GM21717 (cell line): ENCODE data around the gene SCARB2.

Experiments
- ATAC-seq: cut with Tn5 transposase; IDR thresholded peaks from one replicate; pipeline ENCODE4 v1.9.1; 2021; ENCODE audit warnings: mild to moderate bottlenecking, moderate library complexity; ENCODE audit not compliant: unreplicated experiment

Gene SCARB2

GRCh38 chr4:76232681-76233080 is 19.1 kb upstream of the SCARB2 start:
- no peak for ATAC-seq

GRCh38 chr4:76226418-76226817 is 12.8 kb upstream of the SCARB2 start:
- no peak for ATAC-seq

DNA sequence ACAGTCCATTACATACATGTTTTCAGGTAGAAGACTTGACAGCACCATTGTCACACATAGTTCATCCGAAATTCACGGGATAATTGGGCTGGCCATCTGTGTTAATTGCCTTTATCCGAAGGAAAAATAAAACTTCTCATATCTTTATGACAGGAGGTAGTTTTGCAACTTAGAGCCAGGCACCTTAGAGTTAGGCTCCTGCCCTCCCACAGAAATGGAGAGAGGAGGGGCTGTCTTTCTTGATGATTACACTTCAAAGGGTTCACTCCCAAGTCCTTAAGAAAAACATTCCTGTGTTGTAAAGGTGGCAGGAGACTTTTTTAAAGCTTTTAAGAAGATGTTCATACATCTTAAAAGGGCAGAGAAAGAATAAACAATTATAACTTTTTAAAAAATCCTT is 10.5 kb upstream of the SCARB2 start:
- no peak for ATAC-seq

- ATAC-seq: no peak
Measured at GRCh38 chr4:76219299-76220055, 5.9 kb upstream of the SCARB2 start.

- no peak for ATAC-seq
Measured at GRCh38 chr4:76216975-76217814, 3.6 kb upstream of the SCARB2 start.

GRCh38 chr4:76216524-76216923 is 2.9 kb upstream of the SCARB2 start:
- no peak for ATAC-seq

- ATAC-seq: no peak
Measured at GRCh38 chr4:76215077-76215476, 1.5 kb upstream of the SCARB2 start.

DNA sequence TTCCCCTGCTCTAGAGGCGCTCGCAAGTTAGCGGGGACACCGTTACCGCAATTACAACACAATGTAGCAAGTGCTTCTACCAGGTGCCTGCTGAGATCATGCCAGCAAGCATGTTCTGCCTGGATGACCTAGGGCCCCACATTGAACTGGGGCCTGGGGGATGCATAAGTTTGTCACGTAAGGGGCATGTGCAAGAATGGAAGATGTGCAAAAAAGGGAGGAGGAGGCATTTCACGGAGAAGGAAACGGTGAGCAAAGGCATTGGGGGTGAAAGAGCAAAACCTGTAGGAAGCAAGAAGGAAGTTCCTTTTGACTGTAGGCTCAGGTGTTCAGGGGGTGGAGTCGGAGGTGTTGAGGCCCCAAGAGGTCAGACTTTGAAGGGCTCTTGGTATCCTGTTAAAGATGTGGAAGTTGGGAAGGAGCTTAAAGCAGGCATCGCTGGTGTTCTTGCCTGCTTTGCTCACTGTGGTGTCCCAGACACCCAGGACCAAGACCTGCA is 602 bp upstream of the SCARB2 start:
- peak; percentile 7 for ATAC-seq

DNA sequence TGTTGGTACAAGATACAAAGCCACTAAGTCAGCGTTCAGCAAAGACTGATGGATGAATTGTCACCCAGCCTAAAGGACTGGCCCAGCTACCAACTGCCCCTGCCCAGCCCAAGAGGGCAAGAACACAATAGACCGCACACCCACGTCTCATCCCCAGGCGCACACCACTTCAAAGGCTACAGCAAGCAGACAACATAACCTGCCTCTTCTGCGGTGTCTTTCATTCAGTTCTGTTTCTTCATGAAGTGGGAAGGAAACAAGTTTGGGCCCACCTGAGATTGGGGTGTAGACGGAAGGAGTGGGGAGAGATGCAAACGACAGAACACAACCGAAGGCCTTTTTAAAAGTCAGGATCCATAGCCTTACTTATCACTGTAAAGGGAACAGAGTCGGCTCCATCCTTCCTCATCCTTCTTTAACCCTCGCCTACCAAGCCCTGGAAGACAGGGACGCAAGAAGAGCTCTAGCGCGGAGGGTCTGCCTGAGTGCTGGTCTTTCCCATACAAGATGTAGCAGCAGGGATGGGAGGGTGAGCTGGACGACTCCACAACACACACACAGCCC is 691 bp downstream of the SCARB2 start:
- ATAC-seq: no peak

GRCh38 chr4:76211769-76212708 is 1.6 kb downstream of the SCARB2 start:
- ATAC-seq: no peak

DNA sequence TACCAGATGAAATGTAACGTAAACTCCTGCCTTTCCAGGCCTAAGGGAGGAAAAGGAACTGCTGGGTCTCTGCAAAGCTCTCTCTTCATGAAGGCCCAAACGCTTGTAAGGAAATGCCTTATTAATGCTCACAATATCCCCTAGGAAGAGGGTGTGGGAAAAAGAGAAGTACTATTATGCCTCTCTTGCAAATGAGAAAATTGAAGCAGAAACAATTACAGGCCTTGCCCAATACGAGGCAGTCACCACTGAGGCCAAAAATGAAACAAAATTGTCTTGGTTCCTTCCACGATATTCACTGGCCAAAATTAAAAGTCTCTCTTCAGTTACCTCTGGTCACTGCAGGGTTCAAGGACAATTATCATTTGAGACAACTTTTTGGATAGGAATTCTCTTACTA is 3.2 kb downstream of the SCARB2 start:
- ATAC-seq: no peak

DNA sequence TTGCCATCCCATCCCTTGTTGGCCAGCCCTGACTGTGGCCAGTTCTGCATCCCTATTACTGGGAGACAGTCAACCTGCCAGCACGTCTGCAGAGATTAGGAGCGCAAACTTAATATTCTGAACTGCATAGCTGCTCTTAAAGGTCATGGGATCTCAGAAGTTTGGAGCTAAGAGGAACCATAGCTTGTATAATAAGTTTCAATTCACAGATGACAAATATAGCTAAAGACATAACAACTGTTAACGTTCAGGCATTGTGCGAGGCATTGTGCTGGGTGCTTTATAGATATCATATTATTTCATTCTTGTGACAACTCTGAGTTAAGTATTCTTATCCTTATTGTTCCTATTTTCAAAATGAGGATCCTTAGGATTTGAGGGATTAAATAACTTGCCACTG is 3.7 kb downstream of the SCARB2 start:
- no peak for ATAC-seq

DNA sequence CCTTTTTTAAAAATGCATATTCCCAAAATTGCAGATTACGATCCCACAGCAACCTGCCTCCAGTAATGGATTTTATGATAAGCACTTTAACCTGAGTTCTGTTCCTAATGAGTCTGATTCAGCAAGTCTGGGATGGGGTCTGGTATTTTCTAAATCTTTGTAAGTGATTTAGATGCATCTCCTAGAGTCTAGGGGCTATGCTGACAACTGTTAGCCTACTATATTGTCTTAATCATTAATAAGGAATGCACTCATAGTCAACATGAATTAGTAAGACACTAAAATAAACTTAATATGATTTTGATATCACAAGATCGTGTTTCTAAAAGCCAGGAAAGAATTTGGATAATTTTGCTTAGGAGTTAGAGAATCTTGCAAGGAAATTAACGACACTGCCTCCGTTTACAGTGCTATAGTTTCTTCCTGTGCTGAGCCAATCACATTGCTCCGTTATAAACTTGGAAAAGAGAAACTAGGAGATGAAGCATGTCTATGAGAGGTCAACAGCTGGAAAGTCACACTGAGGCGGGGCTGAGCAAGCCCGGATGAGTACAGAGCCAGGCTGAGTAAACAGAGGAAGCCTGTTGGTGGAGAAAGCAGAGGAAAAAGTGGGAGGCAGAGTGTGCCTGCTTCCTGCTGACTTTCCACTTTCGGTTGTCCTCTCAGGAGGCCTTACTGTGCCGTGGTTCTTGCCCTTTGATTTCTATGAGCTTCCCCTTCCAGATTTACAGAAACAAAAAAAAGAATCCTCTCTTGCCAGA is 5.4 kb downstream of the SCARB2 start:
- ATAC-seq: no peak

DNA sequence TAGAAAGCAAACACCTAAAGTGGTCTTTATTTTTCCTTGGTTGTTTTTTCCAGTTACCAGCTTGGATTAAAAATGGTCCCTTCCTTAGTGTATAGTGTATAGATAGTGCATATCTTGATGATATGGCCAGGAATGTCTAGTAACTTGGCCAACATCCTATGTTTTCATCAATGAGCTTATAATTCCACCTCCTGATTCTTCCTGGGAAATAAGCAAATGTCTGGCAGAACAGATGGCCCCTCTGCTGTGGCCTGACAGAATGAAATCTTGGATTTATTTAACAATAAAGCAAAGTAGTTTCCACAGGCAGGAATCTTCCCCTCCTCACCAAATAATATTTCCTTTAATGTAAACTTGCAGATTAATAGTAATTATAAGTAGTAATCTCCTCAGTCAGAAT is 6.1 kb downstream of the SCARB2 start:
- ATAC-seq: no peak

DNA sequence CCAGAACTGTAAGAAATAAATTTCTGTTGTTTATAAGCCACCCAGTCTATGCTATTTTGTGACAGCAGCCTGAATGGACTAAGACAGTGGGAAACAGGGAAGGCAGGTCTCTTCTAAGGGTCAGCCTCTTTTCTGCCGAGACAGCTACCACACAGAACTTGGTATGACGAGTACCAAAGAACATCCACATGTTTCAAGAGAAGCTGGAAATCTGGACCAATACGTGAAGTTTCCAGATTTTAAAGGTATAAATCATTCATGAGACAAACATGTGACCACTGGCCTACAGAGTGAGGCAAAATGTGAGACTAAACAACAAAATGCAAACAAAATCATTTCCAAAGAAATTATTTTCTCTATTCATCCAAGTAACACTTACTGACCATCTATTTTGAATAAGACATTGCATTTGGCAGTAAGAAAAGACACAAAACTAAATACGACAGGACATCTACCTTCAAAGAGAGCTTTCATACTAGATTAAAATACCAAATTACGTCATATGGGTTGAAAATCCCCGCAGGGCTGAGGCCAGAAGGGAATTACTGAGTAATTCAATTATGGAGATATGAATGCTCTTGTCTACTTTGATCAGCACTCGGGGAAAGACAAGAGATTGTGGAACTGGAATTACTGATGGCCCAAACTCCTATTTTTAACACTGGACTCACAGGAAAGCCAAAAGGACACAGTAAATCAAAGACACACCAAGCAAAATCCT is 7.2 kb downstream of the SCARB2 start:
- ATAC-seq: no peak

- ATAC-seq: no peak
Measured at GRCh38 chr4:76205476-76205875, 8.1 kb downstream of the SCARB2 start.

DNA sequence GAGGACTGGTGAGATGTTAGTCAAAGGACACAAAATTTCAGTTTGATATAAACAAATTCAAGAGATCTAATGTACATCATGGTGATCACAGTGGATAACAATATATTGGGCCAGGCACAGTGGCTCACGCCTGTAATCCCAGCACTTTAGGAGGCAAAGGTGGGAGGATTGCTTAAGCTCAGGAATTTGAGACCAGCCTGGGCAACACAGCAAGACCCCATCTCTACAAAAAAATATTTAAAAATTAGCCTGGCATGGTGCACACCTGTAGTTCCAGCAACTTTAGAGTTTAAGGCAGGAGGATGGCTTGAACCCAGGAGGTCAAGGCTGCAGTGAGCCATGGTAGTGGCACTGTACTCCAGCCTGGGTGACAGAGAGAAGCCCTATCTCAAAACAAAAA is 8.7 kb downstream of the SCARB2 start:
- no peak for ATAC-seq

DNA sequence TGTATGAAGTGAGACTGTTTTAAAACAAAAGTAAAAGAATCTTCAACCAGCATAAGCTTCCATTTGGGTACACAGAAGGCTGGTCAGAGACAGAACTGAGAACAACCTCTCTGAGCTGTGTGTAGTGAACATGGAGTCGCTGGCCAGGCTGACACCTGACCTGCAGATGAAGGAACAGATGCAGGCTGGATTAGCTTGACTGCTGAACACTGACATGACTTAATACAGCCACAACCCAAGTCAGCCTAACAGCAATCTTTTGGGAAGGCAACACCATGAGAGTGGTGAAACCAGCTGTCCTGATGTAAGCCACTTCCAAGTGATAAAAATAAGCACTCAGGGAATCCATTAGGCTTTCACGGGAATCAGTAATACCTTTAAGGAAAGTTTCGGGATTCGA is 10.1 kb downstream of the SCARB2 start:
- ATAC-seq: no peak

GRCh38 chr4:76201276-76201675 is 12.3 kb downstream of the SCARB2 start:
- no peak for ATAC-seq
